ENCODE data around the gene DNAH11.

DNA sequence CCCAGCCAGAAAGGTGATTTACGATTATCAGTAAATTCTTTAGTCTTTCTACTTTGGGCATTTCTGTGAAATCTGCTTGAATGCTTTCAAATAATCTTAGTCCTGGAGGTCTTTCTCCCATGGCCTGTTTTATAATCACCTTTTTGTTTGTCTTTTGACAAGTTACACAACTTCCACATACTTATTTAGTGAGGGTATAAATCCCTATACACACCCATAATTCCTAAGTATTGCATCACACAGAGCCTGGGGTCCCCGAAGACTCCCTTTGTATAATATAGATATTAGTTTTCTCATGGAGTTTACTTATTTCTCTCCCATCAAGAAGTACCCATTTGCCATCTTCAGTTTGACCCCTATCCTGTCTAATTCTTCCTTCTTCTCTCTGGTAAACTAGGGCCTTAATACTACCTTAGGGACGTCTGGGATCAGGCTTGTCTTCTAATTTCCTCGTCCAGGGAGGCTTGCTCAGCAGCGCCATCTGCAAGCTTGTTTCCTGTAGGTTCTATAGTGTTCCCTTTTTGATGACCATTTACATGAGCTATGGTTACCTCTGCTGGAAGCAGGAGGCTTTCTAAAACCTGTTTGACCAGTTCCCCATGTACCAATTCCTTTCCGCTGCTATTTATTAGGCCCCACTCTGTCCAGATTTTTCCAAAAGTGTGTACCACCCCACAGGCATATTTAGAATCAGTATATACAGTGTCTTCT, 8.1 kb downstream of the DNAH11 start:
- TF ChIP-seq, protein P1, sequence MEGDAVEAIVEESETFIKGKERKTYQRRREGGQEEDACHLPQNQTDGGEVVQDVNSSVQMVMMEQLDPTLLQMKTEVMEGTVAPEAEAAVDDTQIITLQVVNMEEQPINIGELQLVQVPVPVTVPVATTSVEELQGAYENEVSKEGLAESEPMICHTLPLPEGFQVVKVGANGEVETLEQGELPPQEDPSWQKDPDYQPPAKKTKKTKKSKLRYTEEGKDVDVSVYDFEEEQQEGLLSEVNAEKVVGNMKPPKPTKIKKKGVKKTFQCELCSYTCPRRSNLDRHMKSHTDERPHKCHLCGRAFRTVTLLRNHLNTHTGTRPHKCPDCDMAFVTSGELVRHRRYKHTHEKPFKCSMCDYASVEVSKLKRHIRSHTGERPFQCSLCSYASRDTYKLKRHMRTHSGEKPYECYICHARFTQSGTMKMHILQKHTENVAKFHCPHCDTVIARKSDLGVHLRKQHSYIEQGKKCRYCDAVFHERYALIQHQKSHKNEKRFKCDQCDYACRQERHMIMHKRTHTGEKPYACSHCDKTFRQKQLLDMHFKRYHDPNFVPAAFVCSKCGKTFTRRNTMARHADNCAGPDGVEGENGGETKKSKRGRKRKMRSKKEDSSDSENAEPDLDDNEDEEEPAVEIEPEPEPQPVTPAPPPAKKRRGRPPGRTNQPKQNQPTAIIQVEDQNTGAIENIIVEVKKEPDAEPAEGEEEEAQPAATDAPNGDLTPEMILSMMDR (IDR thresholded peaks at IDR 0.05) = no peak
- TF ChIP-seq POLR2A (IDR thresholded peaks at IDR 0.05) = no peak
- TF ChIP-seq POLR2AphosphoS5 (IDR thresholded peaks at IDR 0.05) = no peak
